Measurements from ENCODE around the gene SNRNP48. TPM values are rescaled to one million over a fixed set of nuclear protein-coding genes. Genes with fewer than 3 reads are reported as not detected.

SNRNP48 gene
- total and polyA plus RNA-seq, 2 of the 4 experiments (the other 2 are of a cell fraction) = 5.2 to 6.2 TPM

DNA sequence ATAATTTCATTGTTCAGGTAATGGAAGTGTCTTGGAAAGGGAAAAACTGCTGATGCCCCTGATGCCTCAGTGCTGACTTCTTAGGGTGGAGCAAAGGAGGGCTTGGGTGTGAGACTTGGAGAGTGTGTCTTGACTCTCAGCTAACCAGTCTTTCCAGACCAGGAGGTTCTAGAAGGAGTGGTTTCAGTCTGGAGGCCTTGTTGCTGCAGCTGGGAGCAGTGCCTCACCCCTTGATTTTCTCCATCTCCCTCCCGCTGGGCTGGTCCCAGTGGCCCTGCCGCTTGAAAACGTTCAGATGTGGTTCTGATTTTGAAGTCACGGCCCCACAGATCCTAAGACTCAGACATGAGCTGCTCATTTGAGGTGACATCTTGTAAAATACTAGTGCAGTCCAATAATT lies 43.1 kb upstream of the SNRNP48 start:
- H2BK20ac ChIP-seq (ENCODE audit: low read depth, low read length) = no peak overlapping the region
- H3K9ac ChIP-seq (ENCODE audit: low read depth, low read length) = no peak overlapping the region
- 86% methylated on average over 3 of the region's 4 CpGs; no CpG with 5 or more reads in 1 of the 2 experiments for WGBS, 2 experiments (ENCODE audit: extremely low coverage in 2 of 2, insufficient read length in 1 of 2)
- no peak overlapping the region for H4K5ac ChIP-seq (ENCODE audit: low read depth, low read length)
- ChIA-PET CTCF (interaction anchor here (0.6 kb wide), 1 partner anchor 167 kb away, joined by 3 read pairs; no protein-coding TSS in a partner anchor), POLR2A (ENCODE audit: unreplicated experiment) (no interaction called here)
- intact Hi-C loops (cut with micrococcal nuclease) = no loop called here
- H3K4me3 ChIP-seq (ENCODE audit: insufficient read depth, low read depth, low read length) = no peak overlapping the region
- no peak overlapping the region; a peak in 1 of 4 replicates for H4K8ac ChIP-seq (ENCODE audit: low read depth in 2 of 2, low read length in 2 of 2)
- peak overlapping the region; percentile 63 for H2AK9ac ChIP-seq (replicated peaks; ENCODE audit: low read depth, low read length, poor library complexity)
- dilution Hi-C loops (cut with HindIII; ENCODE audit: low sequenced_read_pairs, unreplicated experiment) = no loop called here
- TF ChIP-seq RAD21 (IDR thresholded peaks at IDR 0.05; ENCODE audit: low read length) = no peak
- H2AFZ ChIP-seq (replicated peaks; ENCODE audit: low read length, poor library complexity) = no peak overlapping the region
- H3K14ac ChIP-seq (replicated peaks; ENCODE audit: low read depth, low read length) = no peak overlapping the region
- H3K4me1 ChIP-seq (ENCODE audit: control insufficient read depth, insufficient read depth, low read length) = peaks cover 4% of the 10 kb centered on the region; the same call in 1 of the 2 replicates
- DNase-seq = no peak
- peaks cover 0 to 38% of the 10 kb centered on the region in 2 experiments; a peak in 2 of 4 replicates for H3K79me1 ChIP-seq (ENCODE audit: low read depth in 1 of 2, low read length in 2 of 2)
- ATAC-seq (ENCODE audit: low read depth) = no peak
- H3K36me3 ChIP-seq (ENCODE audit: control insufficient read depth, insufficient read depth, low read length) = no peaks in the 10 kb centered on the region
- H3K4ac ChIP-seq (ENCODE audit: low read depth, low read length) = peak overlapping the region; percentile 56
- H2BK5ac ChIP-seq (ENCODE audit: low read depth, low read length, poor library complexity, severe bottlenecking) = no peak overlapping the region
- no peak overlapping the region for H3K18ac ChIP-seq (ENCODE audit: low read depth, low read length)
- H3K9me3 ChIP-seq (ENCODE audit: control insufficient read depth, insufficient read depth, low read length) = no peaks in the 10 kb centered on the region
- H3K23ac ChIP-seq (ENCODE audit: low read depth, low read length) = 0 out of 2 replicates have a peak overlapping the region, but pooled peaks have one; percentile 67
- no peak overlapping the region for H3K27ac ChIP-seq (ENCODE audit: insufficient read depth, low read length)
- in situ Hi-C loops (cut with MboI; ENCODE audit: low sequenced_read_pairs) = no loop called here
- BruUV-seq (replicated peaks) = no TSS peak
- peaks cover 3% of the 10 kb centered on the region; the same call in 1 of the 2 replicates for H3K27me3 ChIP-seq (ENCODE audit: control insufficient read depth, insufficient read depth, low read length)
- H4K91ac ChIP-seq (ENCODE audit: insufficient read depth, low read depth, low read length) = no peak overlapping the region
- 0 out of 2 replicates have a peak overlapping the region, but pooled peaks have one; percentile 11 for H3K56ac ChIP-seq (ENCODE audit: extremely low read depth, insufficient read depth, low read length)
- peaks cover 7% of the 10 kb centered on the region; the same call in 1 of the 2 replicates for H4K20me1 ChIP-seq (ENCODE audit: insufficient read depth, low read length)
- H2BK15ac ChIP-seq (ENCODE audit: low read depth, low read length) = no peak overlapping the region
- peaks cover 17% of the 10 kb centered on the region for H3K9me1 ChIP-seq (ENCODE audit: insufficient read depth, low read length)
- no peak overlapping the region for H2BK120ac ChIP-seq (ENCODE audit: low read depth, low read length)
- H3K4me2 ChIP-seq (ENCODE audit: low read depth, low read length) = no peak overlapping the region
- H2AK5ac ChIP-seq (ENCODE audit: low read depth, low read length) = no peak overlapping the region
